A673 (cell line): ENCODE data around the gene OLFM4. TPM values are rescaled to one million over a fixed set of nuclear protein-coding genes. Genes with fewer than 3 reads are reported as not detected.

ENCODE experiments used
- Bru-seq: library from RNA; stranded (reverse); fragments of 400-500 nt; gene quantifications from one replicate; lab custom pipeline; 2021; lab: Mats Ljungman, UMichigan
- BruChase-seq, 2 experiments: library from RNA; stranded (reverse); fragments of 400-500 nt; gene quantifications; one replicate each; lab custom pipeline; 2021; lab: Mats Ljungman, UMichigan
- BruUV-seq: library from RNA; stranded (reverse); fragments of 400-500 nt; replicated peaks from 2 replicates; lab custom pipeline; 2021; lab: Mats Ljungman, UMichigan
- CTCF ChIA-PET: fragments of 300-600 bp; sonication (Branson Sonifier 250); formaldehyde crosslinking; loops from one replicate; lab custom pipeline; 2022; ENCODE audit warnings: antibody characterized with exemption; lab: Charles Lee
- POLR2A ChIA-PET: fragments of 300-600 bp; sonication (Branson Sonifier 250); formaldehyde crosslinking; loops from one replicate; lab custom pipeline; 2022; ENCODE audit warnings: antibody characterized with exemption; ENCODE audit not compliant: low non-redundant PET; lab: Charles Lee
- DNase-seq: peaks from one replicate; pipeline ENCODE4 v3.0.0-alpha.2; 2015; ENCODE audit warnings: low spot score
- H3K27ac ChIP-seq: fragments of 200-600 bp; sonication (generic); 2 replicates; pipeline ENCODE4 v1.5.1; 2016; ENCODE audit warnings: mixed run types, low read depth, mild to moderate bottlenecking, mixed read lengths, antibody characterized with exemption, low read length; ENCODE audit not compliant: poor library complexity, severe bottlenecking
- H3K27me3 ChIP-seq: fragments of 200-600 bp; sonication (generic); replicated peaks from 2 replicates; pipeline ENCODE4 v1.6.1; 2017; ENCODE audit warnings: mixed run types, low read depth, mild to moderate bottlenecking, mixed read lengths, antibody characterized with exemption, low read length; ENCODE audit not compliant: insufficient read depth, poor library complexity
- H3K36me3 ChIP-seq: fragments of 200-600 bp; sonication (generic); 2 replicates; pipeline ENCODE4 v1.6.1; 2016; ENCODE audit warnings: mixed run types, mild to moderate bottlenecking, mixed read lengths, antibody characterized with exemption, low read length; ENCODE audit not compliant: insufficient read depth, poor library complexity, severe bottlenecking
- H3K4me1 ChIP-seq: fragments of 200-600 bp; sonication (generic); 2 replicates; pipeline ENCODE4 v1.6.1; 2017; ENCODE audit warnings: mixed run types, mild to moderate bottlenecking, mixed read lengths, antibody characterized with exemption, low read length; ENCODE audit not compliant: insufficient read depth, poor library complexity, severe bottlenecking
- H3K4me3 ChIP-seq: fragments of 200-600 bp; sonication (generic); 2 replicates; pipeline ENCODE4 v1.5.1; 2016; ENCODE audit warnings: low read depth, mixed run types, mild to moderate bottlenecking, mixed read lengths, low read length; ENCODE audit not compliant: poor library complexity, severe bottlenecking
- H3K9me3 ChIP-seq: fragments of 200-600 bp; sonication (generic); 2 replicates; pipeline ENCODE4 v1.6.1; 2016; ENCODE audit warnings: mixed run types, low read depth, mild to moderate bottlenecking, mixed read lengths, antibody characterized with exemption, low read length; ENCODE audit not compliant: poor library complexity, severe bottlenecking
- CTCF ChIP-seq: fragments of 300-800, 200-600 bp; sonication (generic); conservative IDR thresholded peaks from 2 replicates; pipeline ENCODE4 v1.5.1; 2017; ENCODE audit warnings: low read depth, mild to moderate bottlenecking, antibody characterized with exemption, low read length, moderate library complexity, mixed read lengths
- EZH2 ChIP-seq: fragments of 200-600 bp; sonication (generic); IDR thresholded peaks from 2 replicates; pipeline ENCODE4 v1.6.1; 2017; ENCODE audit warnings: borderline replicate concordance, low read depth, mild to moderate bottlenecking, mixed read lengths, antibody characterized with exemption, low read length; ENCODE audit not compliant: poor library complexity, severe bottlenecking
- intact Hi-C: fragments of 100-400 bp; cut with micrococcal nuclease; formaldehyde crosslinking; loops from one replicate; pipeline ENCODE4 v1.10.0; 2022; ENCODE audit not compliant: unreplicated experiment
- long read RNA-seq: library from polyadenylated mRNA; stranded (forward); transcript quantifications from one replicate; pipeline ENCODE4 v2.0.0, GENCODE V29; 2022
- total RNA-seq: library from RNA; stranded (reverse); gene quantifications from 2 replicates; pipeline ENCODE4 v1.2.3, GENCODE V29; 2021

The OLFM4 gene
- total RNA-seq (not detected in 2 replicates), Bru-seq, nascent RNA (not detected), BruChase-seq, experiment 1, labeled RNA remaining after a 2-hour chase (not detected), BruChase-seq, experiment 2, labeled RNA remaining after a 6-hour chase (not detected)
- long read RNA-seq: 0 reads

GRCh38 chr13:53028637-53029203 is at the start of gene OLFM4:
Gene OLFM4 (plus strand): TSS chr13:53028813. CDS start chr13:53028837, 24 bp downstream.
- POLR2A ChIA-PET: no interaction called here
- DNase-seq: no peak
- Histone ChIP-seq H3K4me1 (no peaks in the 10 kb centered on the region), H3K27me3 (no peaks in the 10 kb centered on the region), H3K4me3 (no peak within 1 kb of the TSS), H3K36me3 (no peaks in the 10 kb centered on the region), H3K27ac (no peak within 1 kb of the TSS), H3K9me3 (no peaks in the 10 kb centered on the region)
- CTCF ChIA-PET: no interaction called here
- BruUV-seq: no TSS peak
- TF ChIP-seq CTCF (no peak), EZH2 (no peak)
- intact Hi-C loops: no loop called here

- POLR2A ChIA-PET: no interaction called here
- no peak for DNase-seq
- TF ChIP-seq EZH2 (no peak), CTCF (no peak)
- BruUV-seq: no TSS peak
- no peak overlapping the region for H3K27ac ChIP-seq
- H3K9me3 ChIP-seq: no peaks in the 10 kb centered on the region
- no peaks in the 10 kb centered on the region for H3K36me3 ChIP-seq
- peaks cover 3% of the 10 kb centered on the region for H3K27me3 ChIP-seq
- CTCF ChIA-PET: no interaction called here
- intact Hi-C loops: no loop called here
- no peak overlapping the region for H3K4me3 ChIP-seq
- H3K4me1 ChIP-seq: no peaks in the 10 kb centered on the region
Observed at GRCh38 chr13:52978989-52979388, 49.6 kb upstream of the OLFM4 start.

- no TSS peak for BruUV-seq
- CTCF ChIA-PET: no interaction called here
- intact Hi-C loops: no loop called here
Observed at GRCh38 chr13:52980695-52981094, 47.9 kb upstream of the OLFM4 start.

More at GRCh38 chr13:52980695-52981094, 47.9 kb upstream of the OLFM4 start:
- Histone ChIP-seq H3K4me1 (no peaks in the 10 kb centered on the region), H3K27me3 (peaks cover 3% of the 10 kb centered on the region), H3K36me3 (no peaks in the 10 kb centered on the region), H3K9me3 (no peaks in the 10 kb centered on the region), H3K4me3 (no peak overlapping the region), H3K27ac (no peak overlapping the region)
- no peak for TF ChIP-seq EZH2
- TF ChIP-seq CTCF: no peak
- no peak for DNase-seq
- POLR2A ChIA-PET: no interaction called here
